Naive thymus-derived CD4-positive, alpha-beta T cell (primary cell): ENCODE results near the gene BABAM1. TPM values are rescaled to one million over a fixed set of nuclear protein-coding genes. Genes with fewer than 3 reads are reported as not detected.

ENCODE experiments used
- ATAC-seq: fragments of 150-1000 bp; cut with Tn5 transposase; 2 replicates; pipeline ENCODE4 v1.10.0; 2021; ENCODE audit warnings: mild to moderate bottlenecking, moderate library complexity
- CTCF ChIA-PET: fragments of 350-600 bp; sonication (Branson Sonifier 250); formaldehyde crosslinking; loops from one replicate; lab custom pipeline; 2021; ENCODE audit warnings: antibody characterized with exemption; lab: Charles Lee
- POLR2A ChIA-PET: fragments of 350-600 bp; sonication (Branson Sonifier 250); formaldehyde crosslinking; loops from one replicate; lab custom pipeline; 2021; ENCODE audit warnings: antibody characterized with exemption, inconsistent platforms; lab: Charles Lee
- DNase-seq, 9 donors: peaks; one replicate each; pipeline versions ENCODE4 v3.0.0 to v3.0.0-alpha.2; 2020 to 2022; ENCODE audit warnings: mixed read lengths in 1 of 9
- H3K27ac ChIP-seq: one replicate; pipeline ENCODE4 v1.7.0; 2013; ENCODE audit warnings: mild to moderate bottlenecking, low read depth, low read length, moderate library complexity
- H3K27me3 ChIP-seq, 2 donors: one replicate each; pipeline ENCODE4 v1.7.0; 2013; ENCODE audit warnings: low read length in 2 of 2, mild to moderate bottlenecking in 2 of 2, moderate library complexity in 2 of 2; ENCODE audit not compliant: control insufficient read depth in 2 of 2, insufficient read depth in 2 of 2
- H3K36me3 ChIP-seq, 3 experiments: 1 replicate in 2 of 3; 2 replicates in 1 of 3; pipeline ENCODE4 v1.7.0; 2013; ENCODE audit warnings: low read length in 3 of 3, mild to moderate bottlenecking in 3 of 3, moderate library complexity in 1 of 3; ENCODE audit not compliant: insufficient read depth in 3 of 3, control insufficient read depth in 2 of 3
- H3K4me1 ChIP-seq, 2 donors: one replicate each; pipeline ENCODE4 v1.7.0; 2013; ENCODE audit warnings: low read length in 2 of 2, mild to moderate bottlenecking in 2 of 2, moderate library complexity in 1 of 2; ENCODE audit not compliant: control insufficient read depth in 2 of 2, insufficient read depth in 2 of 2
- H3K4me3 ChIP-seq: 2 replicates; pipeline ENCODE4 v1.7.0; 2013; ENCODE audit warnings: mild to moderate bottlenecking, low read length
- H3K9me3 ChIP-seq, 3 experiments: 1 replicate in 2 of 3; 2 replicates in 1 of 3; pipeline ENCODE4 v1.7.0; 2013; ENCODE audit warnings: low read length in 3 of 3; ENCODE audit not compliant: control insufficient read depth in 2 of 3
- H3K27ac Mint-ChIP-seq, 9 donors: one replicate each; pipeline ENCODE4 v1.8.0; 2020 to 2022; ENCODE audit warnings: mixed read lengths in 9 of 9, mild to moderate bottlenecking in 8 of 9, moderate library complexity in 5 of 9, inconsistent platforms in 2 of 9
- H3K27me3 Mint-ChIP-seq, 5 donors: one replicate each; pipeline ENCODE4 v1.8.0; 2021 to 2022; ENCODE audit warnings: mixed read lengths in 5 of 5, mild to moderate bottlenecking in 1 of 5
- H3K36me3 Mint-ChIP-seq, 5 donors: one replicate each; pipeline ENCODE4 v1.8.0; 2020 to 2022; ENCODE audit warnings: mixed read lengths in 5 of 5, mild to moderate bottlenecking in 3 of 5, inconsistent platforms in 1 of 5
- H3K4me1 Mint-ChIP-seq, 7 donors: one replicate each; pipeline ENCODE4 v1.8.0; 2020 to 2022; ENCODE audit warnings: mixed read lengths in 7 of 7, mild to moderate bottlenecking in 3 of 7, inconsistent platforms in 1 of 7
- H3K4me3 Mint-ChIP-seq, 10 donors: one replicate each; pipeline ENCODE4 v1.8.0; 2020 to 2022; ENCODE audit warnings: mild to moderate bottlenecking in 10 of 10, mixed read lengths in 10 of 10, moderate library complexity in 6 of 10, inconsistent platforms in 2 of 10
- H3K9me3 Mint-ChIP-seq, 11 donors: one replicate each; pipeline ENCODE4 v1.8.0; 2020 to 2022; ENCODE audit warnings: mixed read lengths in 11 of 11, mild to moderate bottlenecking in 4 of 11, inconsistent platforms in 1 of 11, moderate library complexity in 1 of 11
- intact Hi-C, 2 donors: fragments of 100-400 bp; cut with micrococcal nuclease; formaldehyde crosslinking; loops; one replicate each; pipeline ENCODE4 v1.15.1; 2023
- polyA plus RNA-seq, 2 donors: library from polyadenylated mRNA; unstranded; fragments of 300-500 nt; fragmentation: Illumina TruSeq; gene quantifications; one replicate each; pipeline ENCODE4 v1.2.3, GENCODE V29; 2021
- total RNA-seq, 6 experiments: library from RNA in 5 of 6; stranded (reverse) in 5 of 6; gene quantifications; 1 replicate in 5 of 6; 2 replicates in 1 of 6; pipeline ENCODE4 v1.2.3 and lab custom pipeline; 2021 to 2026

The BABAM1 gene
- total and polyA plus RNA-seq, 7 experiments from 2014 or later: 72.4 to 111 (median 95.6) TPM

DNA sequence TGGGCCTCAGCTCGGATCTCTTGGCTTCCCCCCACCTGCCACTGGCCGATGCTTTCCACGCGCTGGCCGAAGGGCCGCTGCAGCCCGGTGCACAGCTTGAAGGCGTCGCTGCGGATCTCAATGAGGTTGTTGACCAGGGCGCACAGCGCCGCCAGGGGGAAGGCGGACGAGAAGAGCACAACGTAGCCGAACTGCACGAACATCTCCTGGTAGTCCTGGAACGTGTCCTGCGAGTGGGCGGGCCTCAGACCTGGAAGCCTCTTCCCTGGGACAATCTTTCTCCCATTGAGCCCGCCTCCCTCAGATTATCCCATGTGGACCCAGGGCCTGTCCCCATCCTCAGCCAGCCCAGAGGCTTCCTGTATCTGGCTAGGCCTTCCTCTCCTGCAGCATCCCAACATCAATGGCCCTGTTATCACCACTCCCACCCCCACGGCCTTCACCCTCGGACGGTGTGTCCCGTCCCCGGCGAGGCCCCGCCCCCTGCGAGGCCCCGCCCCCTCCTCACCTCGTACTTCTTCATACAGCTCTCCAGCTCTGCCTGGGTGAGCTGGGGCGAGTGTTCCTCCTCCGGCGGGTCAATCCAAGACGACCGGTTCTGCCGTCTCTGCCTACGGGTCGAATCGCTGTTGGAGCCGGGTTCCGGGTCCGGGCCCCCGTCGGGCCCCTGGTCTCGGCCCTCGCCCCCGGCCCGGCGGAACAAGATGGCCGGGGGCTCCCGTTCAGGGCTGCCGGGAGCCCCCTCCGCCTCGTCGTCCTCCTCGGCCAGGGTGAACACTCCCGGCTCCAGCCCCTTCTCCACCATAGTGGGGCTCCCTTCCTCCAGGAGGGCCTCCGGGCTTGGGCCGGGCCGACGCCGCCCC, 60.6 kb downstream of the BABAM1 start:
- peak overlapping the region in 7 of 9 donors; percentile 48 to 84 (median 76) for H3K27ac Mint-ChIP-seq
- peaks cover 0 to 16% (median 3%) of the 10 kb centered on the region in 5 donors for H3K36me3 Mint-ChIP-seq
- H3K27me3 ChIP-seq: no peaks in the 10 kb centered on the region
- DNase-seq (peak in 8 of 9 donors; percentile 35 to 61 (median 50)), ATAC-seq (peak; percentile 79)
- no peaks in the 10 kb centered on the region for H3K9me3 ChIP-seq
- peaks cover 0 to 12% (median 0%) of the 10 kb centered on the region in 5 donors for H3K27me3 Mint-ChIP-seq
- peak overlapping the region; percentile 71 to 85 (median 81) for H3K4me3 Mint-ChIP-seq
- peaks cover 7 to 28% (median 15%) of the 10 kb centered on the region in 7 donors for H3K4me1 Mint-ChIP-seq
- intact Hi-C loops: loop anchor here in 1 of 2 donors (1.0 to 2.0 kb wide), 5 partner anchors 9 to 36 kb away; partner anchors contain the start of genes DDA1, GTPBP3 and MRPL34
- H3K36me3 ChIP-seq: peaks cover 0 to 4% (median 0%) of the 10 kb centered on the region in 3 experiments
- ChIA-PET POLR2A (interaction anchor here (0.7 to 6.6 kb wide), 5 partner anchors 11 to 102 kb away, joined by 3 to 36 read pairs (median 5); partner anchors contain the start of genes DDA1 and MRPL34), CTCF (interaction anchor here (0.6 to 1.7 kb wide), 2 partner anchors 14 to 36 kb away, joined by 3 to 4 read pairs; no protein-coding TSS in a partner anchor)
- H3K27ac ChIP-seq: peak overlapping the region; percentile 84
- H3K4me3 ChIP-seq: peak overlapping the region; percentile 71
- peaks cover 0 to 3% (median 0%) of the 10 kb centered on the region in 11 donors for H3K9me3 Mint-ChIP-seq
- H3K4me1 ChIP-seq: peaks cover 6 to 7% of the 10 kb centered on the region in 2 donors

Other genes starting within 250 kb of the BABAM1 start
- gene CPAMD8, start 240.6 kb upstream of the BABAM1 start, total RNA-seq: 1 to 10 TPM in 4 of 5 experiments, under 1 TPM in 1; 0.44 to 6.6 (median 3.2) TPM
- gene CPAMD8, start 240.6 kb upstream of the BABAM1 start, polyA plus RNA-seq: under 1 TPM; 0.18 to 0.66 TPM
- gene HAUS8, start 192.0 kb upstream of the BABAM1 start, total RNA-seq: 10 to 100 TPM; 16.7 to 31.5 (median 19.3) TPM
- 10 to 100 TPM in 1 of 2 donors, 1 to 10 TPM in 1; 9.4 to 11.5 TPM for gene HAUS8, start 192.0 kb upstream of the BABAM1 start, polyA plus RNA-seq
- gene MYO9B, start 191.7 kb upstream of the BABAM1 start, total RNA-seq: 100 to 1,000 TPM; 154 to 297 (median 205) TPM
- gene MYO9B, start 191.7 kb upstream of the BABAM1 start, polyA plus RNA-seq: 10 to 100 TPM in 1 of 2 donors, 1 to 10 TPM in 1; 5.6 to 26.2 TPM
- gene USE1, start 52.1 kb upstream of the BABAM1 start, total RNA-seq: 10 to 100 TPM; 24.7 to 51.1 (median 30.5) TPM
- gene USE1, start 52.1 kb upstream of the BABAM1 start, polyA plus RNA-seq: 10 to 100 TPM; 63.1 to 68.3 TPM
- gene OCEL1, start 41.2 kb upstream of the BABAM1 start, total RNA-seq: 10 to 100 TPM; 21.8 to 32.8 (median 29.8) TPM
- gene OCEL1, start 41.2 kb upstream of the BABAM1 start, polyA plus RNA-seq: 10 to 100 TPM; 37.7 to 41.1 TPM
- gene NR2F6, start 21.5 kb upstream of the BABAM1 start, total RNA-seq: 1 to 10 TPM; 2.2 to 7.8 (median 7.0) TPM
- gene NR2F6, start 21.5 kb upstream of the BABAM1 start, polyA plus RNA-seq: 1 to 10 TPM; 1.4 to 1.8 TPM
- 1 to 10 TPM in 1 of 5 experiments, under 1 TPM in 4; 0.22 to 1.2 (median 0.36) TPM for gene USHBP1, start 2.7 kb upstream of the BABAM1 start, total RNA-seq
- gene USHBP1, start 2.7 kb upstream of the BABAM1 start, polyA plus RNA-seq: under 1 TPM in 1 of 2 donors, not detected in 1; 0.61 TPM
- 1 to 10 TPM; 2.3 to 5.5 (median 3.4) TPM for gene ANKLE1, start 14.5 kb downstream of the BABAM1 start, total RNA-seq
- gene ANKLE1, start 14.5 kb downstream of the BABAM1 start, polyA plus RNA-seq: under 1 TPM in 1 of 2 donors, not detected in 1; 0.29 TPM
- gene ABHD8, start 36.0 kb downstream of the BABAM1 start, total RNA-seq: 10 to 100 TPM in 2 of 5 experiments, 1 to 10 TPM in 3; 7.0 to 12.3 (median 9.5) TPM
- gene ABHD8, start 36.0 kb downstream of the BABAM1 start, polyA plus RNA-seq: 10 to 100 TPM in 1 of 2 donors, 1 to 10 TPM in 1; 7.5 to 12.4 TPM
- 10 to 100 TPM; 37.0 to 76.0 (median 73.3) TPM for gene MRPL34, start 38.4 kb downstream of the BABAM1 start, total RNA-seq
- gene MRPL34, start 38.4 kb downstream of the BABAM1 start, polyA plus RNA-seq: 100 to 1,000 TPM; 203 to 217 TPM
- gene DDA1, start 42.1 kb downstream of the BABAM1 start, total RNA-seq: 10 to 100 TPM; 31.6 to 41.9 (median 39.5) TPM
- 10 to 100 TPM; 19.7 to 30.9 TPM for gene DDA1, start 42.1 kb downstream of the BABAM1 start, polyA plus RNA-seq
- gene ANO8, start 67.4 kb downstream of the BABAM1 start, total RNA-seq: 10 to 100 TPM; 12.9 to 22.3 (median 16.9) TPM
- under 1 TPM; 0.26 to 0.30 TPM for gene ANO8, start 67.4 kb downstream of the BABAM1 start, polyA plus RNA-seq
- 10 to 100 TPM; 29.6 to 59.8 (median 40.4) TPM for gene GTPBP3, start 70.1 kb downstream of the BABAM1 start, total RNA-seq
- 10 to 100 TPM in 1 of 2 donors, 1 to 10 TPM in 1; 5.1 to 15.9 TPM for gene GTPBP3, start 70.1 kb downstream of the BABAM1 start, polyA plus RNA-seq
- under 1 TPM in 3 of 5 experiments, not detected in 2; 0.24 to 0.43 (median 0.42) TPM for gene PLVAP, start 109.9 kb downstream of the BABAM1 start, total RNA-seq
- not detected for gene PLVAP, start 109.9 kb downstream of the BABAM1 start, polyA plus RNA-seq
- 1 to 10 TPM in 4 of 5 experiments, under 1 TPM in 1; 0.47 to 4.8 (median 2.3) TPM for gene CCDC194, start 126.8 kb downstream of the BABAM1 start, total RNA-seq
- not detected for gene CCDC194, start 126.8 kb downstream of the BABAM1 start, polyA plus RNA-seq
- gene BST2, start 138.2 kb downstream of the BABAM1 start, total RNA-seq: 100 to 1,000 TPM in 1 of 5 experiments, 10 to 100 TPM in 4; 29.9 to 221 (median 57.1) TPM
- gene BST2, start 138.2 kb downstream of the BABAM1 start, polyA plus RNA-seq: 100 to 1,000 TPM; 105 to 115 TPM
- 10 to 100 TPM; 19.5 to 45.1 (median 33.3) TPM for gene MVB12A, start 152.6 kb downstream of the BABAM1 start, total RNA-seq
- 10 to 100 TPM; 26.8 to 31.3 TPM for gene MVB12A, start 152.6 kb downstream of the BABAM1 start, polyA plus RNA-seq
- not detected for gene TMEM221, start 181.2 kb downstream of the BABAM1 start, total RNA-seq
- gene TMEM221, start 181.2 kb downstream of the BABAM1 start, polyA plus RNA-seq: not detected
- not detected for gene NXNL1, start 193.5 kb downstream of the BABAM1 start, total RNA-seq
- not detected for gene NXNL1, start 193.5 kb downstream of the BABAM1 start, polyA plus RNA-seq
- gene SLC27A1, start 203.1 kb downstream of the BABAM1 start, total RNA-seq: 10 to 100 TPM in 4 of 5 experiments, 1 to 10 TPM in 1; 3.1 to 15.1 (median 11.0) TPM
- gene SLC27A1, start 203.1 kb downstream of the BABAM1 start, polyA plus RNA-seq: 1 to 10 TPM; 5.0 to 8.2 TPM
- 10 to 100 TPM; 53.3 to 83.3 (median 74.1) TPM for gene PGLS, start 244.2 kb downstream of the BABAM1 start, total RNA-seq
- gene PGLS, start 244.2 kb downstream of the BABAM1 start, polyA plus RNA-seq: 10 to 100 TPM; 67.0 to 77.1 TPM